ENCODE results near the gene ZNF774. TPM values are rescaled to one million over a fixed set of nuclear protein-coding genes. Genes with fewer than 3 reads are reported as not detected.

ZNF774 gene
- total and polyA plus RNA-seq, 2 of the 8 experiments (the other 6 are each of a cell fraction or from before 2014, with no cell fraction given) = 0.82 to 2.6 TPM

DNA sequence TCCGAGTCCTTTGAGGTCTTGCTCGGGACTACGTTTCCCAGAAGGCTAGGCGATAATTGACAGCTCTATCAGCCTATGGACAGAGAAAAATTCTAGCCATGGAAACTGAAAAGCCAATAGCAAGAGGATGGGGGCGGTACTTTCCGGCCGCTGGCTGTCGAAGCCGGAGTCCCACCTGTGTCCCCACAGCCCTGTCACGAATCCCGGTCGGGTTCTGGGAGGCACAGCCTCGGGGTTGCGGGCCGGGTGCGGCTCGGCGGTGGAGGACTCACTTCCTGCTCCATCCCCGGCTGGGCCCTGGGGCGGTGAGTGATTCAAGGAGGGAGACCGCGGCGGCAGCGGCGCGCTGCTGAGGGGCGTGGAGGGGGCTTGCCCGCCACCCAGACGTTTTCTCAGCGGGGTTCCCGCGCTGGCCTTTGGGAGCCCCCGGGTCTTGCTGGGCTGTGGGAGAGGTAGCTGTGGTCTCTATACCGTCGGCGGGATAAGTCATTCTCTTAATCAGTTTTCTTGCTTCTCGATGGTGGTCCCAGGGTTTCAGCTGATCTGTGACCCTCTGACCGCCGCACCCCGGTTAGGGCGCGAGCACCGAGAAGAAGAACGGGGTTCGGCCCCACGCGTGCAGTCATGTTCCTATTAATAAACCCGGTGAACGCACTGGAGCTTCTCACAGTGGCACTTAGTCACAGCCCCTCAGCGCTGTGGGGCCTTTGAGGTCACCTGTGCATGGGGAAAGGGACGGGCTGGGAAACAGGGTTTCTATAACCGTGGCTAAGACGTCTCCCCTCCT, at the start of gene ZNF774 (continued):
- TF ChIP-seq YY1 (IDR thresholded peaks at IDR 0.05; ENCODE audit: low read depth, low read length) (no peak), GABPA (IDR thresholded peaks at IDR 0.05; ENCODE audit: borderline replicate concordance, insufficient read depth, low read length) (no peak; the same call in 1 of the 2 replicates), JUND (IDR thresholded peaks at IDR 0.05; ENCODE audit: low read length) (no peak), TBP (IDR thresholded peaks at IDR 0.05; ENCODE audit: low read depth, low read length) (no peak), POLR2A (IDR thresholded peaks at IDR 0.05; ENCODE audit: control extremely low read depth in 1 of 2, low read depth in 2 of 2, low read length in 2 of 2) (no peak), PHF8 (conservative IDR thresholded peaks at IDR 0.05; ENCODE audit: low read depth, low read length) (no peak), E2F6 (IDR thresholded peaks at IDR 0.05) (no peak), KDM1A (IDR thresholded peaks at IDR 0.05; ENCODE audit: borderline replicate concordance, low read length) (no peak), BACH1 (IDR thresholded peaks at IDR 0.05; ENCODE audit: low read length) (no peak), ATF2 (IDR thresholded peaks at IDR 0.05; ENCODE audit: low read length) (no peak), SP4 (IDR thresholded peaks at IDR 0.05; ENCODE audit: low read length) (peak; percentile 60; the same call in 1 of the 2 replicates), RAD21 (IDR thresholded peaks at IDR 0.05 in 1 of 2, conservative IDR thresholded peaks at IDR 0.05 in 1 of 2; ENCODE audit: low read depth in 2 of 2, low read length in 2 of 2) (no peak), BCL11A (IDR thresholded peaks at IDR 0.05; ENCODE audit: low read depth in 2 of 2, low read length in 2 of 2) (no peak), GTF2F1 (IDR thresholded peaks at IDR 0.05; ENCODE audit: borderline replicate concordance, low read depth, low read length) (no peak), SRF (IDR thresholded peaks at IDR 0.05; ENCODE audit: low read depth, low read length) (0 out of 2 replicates have a peak, but pooled peaks have one; percentile 4), POLR2AphosphoS5 (IDR thresholded peaks at IDR 0.05; ENCODE audit: low read depth, low read length) (no peak), TAF7 (optimal IDR thresholded peaks at IDR 0.05; ENCODE audit: borderline replicate concordance, low read depth, low read length) (peak; percentile 26), EZH2 (IDR thresholded peaks at IDR 0.05; ENCODE audit: low read depth, low read length, severe bottlenecking) (no peak)
- TF ChIP-seq, protein P1, sequence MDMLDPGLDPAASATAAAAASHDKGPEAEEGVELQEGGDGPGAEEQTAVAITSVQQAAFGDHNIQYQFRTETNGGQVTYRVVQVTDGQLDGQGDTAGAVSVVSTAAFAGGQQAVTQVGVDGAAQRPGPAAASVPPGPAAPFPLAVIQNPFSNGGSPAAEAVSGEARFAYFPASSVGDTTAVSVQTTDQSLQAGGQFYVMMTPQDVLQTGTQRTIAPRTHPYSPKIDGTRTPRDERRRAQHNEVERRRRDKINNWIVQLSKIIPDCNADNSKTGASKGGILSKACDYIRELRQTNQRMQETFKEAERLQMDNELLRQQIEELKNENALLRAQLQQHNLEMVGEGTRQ (IDR thresholded peaks at IDR 0.05; ENCODE audit: low read length) = no peak
- TF ChIP-seq, protein P2, sequence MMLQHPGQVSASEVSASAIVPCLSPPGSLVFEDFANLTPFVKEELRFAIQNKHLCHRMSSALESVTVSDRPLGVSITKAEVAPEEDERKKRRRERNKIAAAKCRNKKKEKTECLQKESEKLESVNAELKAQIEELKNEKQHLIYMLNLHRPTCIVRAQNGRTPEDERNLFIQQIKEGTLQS (IDR thresholded peaks at IDR 0.05; ENCODE audit: insufficient read depth, low read depth, low read length) = no peak

Measured in H1 (cell line).